Adrenal gland (tissue), 5 donors: ENCODE results near the gene PPOX.

Source experiments
- CTCF ChIP-seq, 6 experiments: fragments of 450-650 bp in 4 of 6; fragments of 200-600 bp in 2 of 6; sonication (generic) in 1 of 6; IDR thresholded peaks; 1 replicate in 5 of 6; 2 replicates in 1 of 6; pipeline versions ENCODE4 v1.5.1 to v1.8.0; 2016 to 2021; ENCODE audit warnings: antibody characterized with exemption in 6 of 6, mild to moderate bottlenecking in 2 of 6, moderate library complexity in 1 of 6
- POLR2A ChIP-seq, 2 donors: fragments of 450-650 bp; IDR thresholded peaks; one replicate each; pipeline ENCODE4 v1.6.1; 2017; ENCODE audit warnings: antibody characterized with exemption in 2 of 2, mild to moderate bottlenecking in 2 of 2, moderate library complexity in 1 of 2
- donor health status: DM: no; HTN: no; CAD: no.

- TF ChIP-seq CTCF (IDR thresholded peaks at IDR 0.05) (no peak), POLR2A (IDR thresholded peaks at IDR 0.05) (peak; percentile 46 to 74)
Observed at GRCh38 chr1:161198897-161199431, 32.7 kb downstream of the PPOX start, which contains the start of gene ADAMTS4.
